ENCODE results near the gene GSAP.

GSAP gene

GRCh38 chr7:77403957-77404356 lies 12.2 kb downstream of the GSAP start:
- Histone ChIP-seq H3K4me2 (no peak overlapping the region), H3K36me3 (ENCODE audit: insufficient read depth) (no peaks in the 10 kb centered on the region), H3K4me3 (IDR thresholded peaks at IDR 0.05; ENCODE audit: insufficient read depth, low read depth, low read length) (no peak overlapping the region), H3K4me1 (ENCODE audit: low read depth, poor library complexity, severe bottlenecking) (no peaks in the 10 kb centered on the region), H4K20me1 (ENCODE audit: insufficient read depth) (no peaks in the 10 kb centered on the region), H3K27me3 (ENCODE audit: insufficient read depth, low read depth) (no peaks in the 10 kb centered on the region), H3K9ac (no peak overlapping the region), H2AFZ (ENCODE audit: low read depth) (no peak overlapping the region), H3K79me2 (ENCODE audit: insufficient read depth, low read depth) (no peaks in the 10 kb centered on the region), H3K27ac (no peak overlapping the region)
- TF ChIP-seq CTCF (conservative IDR thresholded peaks at IDR 0.05; ENCODE audit: low read depth, low read length): no peak

- H4K20me1 ChIP-seq (ENCODE audit: insufficient read depth): no peaks in the 10 kb centered on the region
- no peaks in the 10 kb centered on the region for H3K79me2 ChIP-seq (ENCODE audit: insufficient read depth, low read depth)
- no peak overlapping the region for H3K4me3 ChIP-seq (IDR thresholded peaks at IDR 0.05; ENCODE audit: insufficient read depth, low read depth, low read length)
- H2AFZ ChIP-seq (ENCODE audit: low read depth): no peak overlapping the region
- no peaks in the 10 kb centered on the region for H3K4me1 ChIP-seq (ENCODE audit: low read depth, poor library complexity, severe bottlenecking)
- no peaks in the 10 kb centered on the region for H3K27me3 ChIP-seq (ENCODE audit: insufficient read depth, low read depth)
- TF ChIP-seq CTCF (conservative IDR thresholded peaks at IDR 0.05; ENCODE audit: low read depth, low read length): no peak
- H3K27ac ChIP-seq: no peak overlapping the region
- H3K36me3 ChIP-seq (ENCODE audit: insufficient read depth): no peaks in the 10 kb centered on the region
- no peak overlapping the region for H3K4me2 ChIP-seq
- no peak overlapping the region for H3K9ac ChIP-seq
These were observed 13.3 kb downstream of the GSAP start for GRCh38 chr7:77402818-77403217.

DNA sequence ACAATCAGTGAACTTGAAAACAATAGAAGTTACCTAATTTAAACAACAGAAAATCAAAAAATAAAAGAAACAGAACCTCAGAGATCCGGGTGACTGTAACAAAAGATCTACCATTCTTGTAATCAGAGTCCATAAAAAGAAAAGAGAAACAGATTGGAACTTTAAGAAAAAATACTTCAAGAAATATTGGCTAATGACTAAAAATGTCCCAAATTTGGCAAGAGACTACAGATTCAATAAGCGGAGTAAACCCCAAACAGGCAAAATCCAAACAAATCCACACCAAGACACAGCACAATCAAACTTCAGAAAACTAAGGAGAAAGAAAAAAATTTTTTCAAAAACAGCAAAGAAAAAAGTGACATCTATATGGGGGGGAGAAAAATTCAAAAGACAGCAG lies 15.1 kb downstream of the GSAP start:
- H3K4me1 ChIP-seq (ENCODE audit: low read depth, poor library complexity, severe bottlenecking): no peaks in the 10 kb centered on the region
- H4K20me1 ChIP-seq (ENCODE audit: insufficient read depth): no peaks in the 10 kb centered on the region
- TF ChIP-seq CTCF (conservative IDR thresholded peaks at IDR 0.05; ENCODE audit: low read depth, low read length): no peak
- H3K36me3 ChIP-seq (ENCODE audit: insufficient read depth): no peaks in the 10 kb centered on the region
- H2AFZ ChIP-seq (ENCODE audit: low read depth): no peak overlapping the region
- H3K27me3 ChIP-seq (ENCODE audit: insufficient read depth, low read depth): no peaks in the 10 kb centered on the region
- no peak overlapping the region for H3K4me2 ChIP-seq
- H3K4me3 ChIP-seq (IDR thresholded peaks at IDR 0.05; ENCODE audit: insufficient read depth, low read depth, low read length): no peak overlapping the region
- no peaks in the 10 kb centered on the region for H3K79me2 ChIP-seq (ENCODE audit: insufficient read depth, low read depth)
- no peak overlapping the region for H3K27ac ChIP-seq
- H3K9ac ChIP-seq: no peak overlapping the region

- H3K4me1 ChIP-seq (ENCODE audit: low read depth, poor library complexity, severe bottlenecking): no peaks in the 10 kb centered on the region
These were observed 16.3 kb downstream of the GSAP start for GRCh38 chr7:77399816-77400215.

More at GRCh38 chr7:77399816-77400215, 16.3 kb downstream of the GSAP start:
- Histone ChIP-seq H4K20me1 (ENCODE audit: insufficient read depth) (no peaks in the 10 kb centered on the region), H3K9ac (no peak overlapping the region), H3K79me2 (ENCODE audit: insufficient read depth, low read depth) (no peaks in the 10 kb centered on the region), H3K4me3 (IDR thresholded peaks at IDR 0.05; ENCODE audit: insufficient read depth, low read depth, low read length) (no peak overlapping the region), H2AFZ (ENCODE audit: low read depth) (no peak overlapping the region), H3K4me2 (no peak overlapping the region), H3K27me3 (ENCODE audit: insufficient read depth, low read depth) (no peaks in the 10 kb centered on the region), H3K36me3 (ENCODE audit: insufficient read depth) (no peaks in the 10 kb centered on the region), H3K27ac (no peak overlapping the region)
- no peak for TF ChIP-seq CTCF (conservative IDR thresholded peaks at IDR 0.05; ENCODE audit: low read depth, low read length)
